ENCODE measurements around the gene PRKAG3.
A peak's percentile ranks its signal among the peaks of the same experiment; 100 is the strongest.

The PRKAG3 gene
- long read RNA-seq: 0 reads

DNA sequence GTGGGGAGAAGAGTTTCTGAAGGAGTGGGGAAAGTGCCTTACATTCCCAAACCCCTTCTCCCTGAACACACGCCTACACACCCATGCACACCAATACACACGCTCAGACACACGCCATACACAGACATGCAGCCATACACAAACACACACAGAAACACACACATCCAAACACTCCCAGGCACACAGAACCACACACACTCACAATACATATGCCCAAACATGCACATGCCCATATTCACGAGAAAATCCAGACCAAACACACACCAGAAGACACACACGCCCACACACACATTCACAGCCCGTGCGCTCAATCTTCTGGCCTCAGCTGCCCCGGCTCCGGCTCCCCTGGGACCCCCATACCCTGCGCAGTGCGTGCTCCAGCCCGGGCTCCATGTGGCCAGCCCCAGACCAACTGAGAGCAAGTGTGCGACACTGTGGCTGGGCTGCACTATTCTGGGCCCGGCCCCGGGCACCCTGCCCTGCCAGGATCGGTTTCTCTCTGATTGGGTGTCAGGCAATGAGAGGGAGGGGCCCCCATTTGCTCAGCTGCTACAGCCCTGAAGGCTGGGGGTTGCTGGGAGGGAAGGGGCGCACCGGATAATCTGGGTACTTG is at the start of gene PRKAG3:
Gene PRKAG3, minus strand, starts transcription at position 426 of the 613 bp plus-strand sequence.
- Histone ChIP-seq H3K4me3 (replicated peaks; ENCODE audit: insufficient read depth, low read length) (no peak within 1 kb of the TSS), H3K27me3 (ENCODE audit: insufficient read depth, poor library complexity, severe bottlenecking) (no peaks in the 10 kb centered on the region), H3K27ac (replicated peaks) (no peak within 1 kb of the TSS)
- TF ChIP-seq GABPA (IDR thresholded peaks at IDR 0.05; ENCODE audit: low read depth) (no peak), POLR2AphosphoS5 (IDR thresholded peaks at IDR 0.05; ENCODE audit: low read depth) (no peak), SPI1 (IDR thresholded peaks at IDR 0.05; ENCODE audit: borderline replicate concordance, low read depth) (no peak)
- TF ChIP-seq, protein P1, sequence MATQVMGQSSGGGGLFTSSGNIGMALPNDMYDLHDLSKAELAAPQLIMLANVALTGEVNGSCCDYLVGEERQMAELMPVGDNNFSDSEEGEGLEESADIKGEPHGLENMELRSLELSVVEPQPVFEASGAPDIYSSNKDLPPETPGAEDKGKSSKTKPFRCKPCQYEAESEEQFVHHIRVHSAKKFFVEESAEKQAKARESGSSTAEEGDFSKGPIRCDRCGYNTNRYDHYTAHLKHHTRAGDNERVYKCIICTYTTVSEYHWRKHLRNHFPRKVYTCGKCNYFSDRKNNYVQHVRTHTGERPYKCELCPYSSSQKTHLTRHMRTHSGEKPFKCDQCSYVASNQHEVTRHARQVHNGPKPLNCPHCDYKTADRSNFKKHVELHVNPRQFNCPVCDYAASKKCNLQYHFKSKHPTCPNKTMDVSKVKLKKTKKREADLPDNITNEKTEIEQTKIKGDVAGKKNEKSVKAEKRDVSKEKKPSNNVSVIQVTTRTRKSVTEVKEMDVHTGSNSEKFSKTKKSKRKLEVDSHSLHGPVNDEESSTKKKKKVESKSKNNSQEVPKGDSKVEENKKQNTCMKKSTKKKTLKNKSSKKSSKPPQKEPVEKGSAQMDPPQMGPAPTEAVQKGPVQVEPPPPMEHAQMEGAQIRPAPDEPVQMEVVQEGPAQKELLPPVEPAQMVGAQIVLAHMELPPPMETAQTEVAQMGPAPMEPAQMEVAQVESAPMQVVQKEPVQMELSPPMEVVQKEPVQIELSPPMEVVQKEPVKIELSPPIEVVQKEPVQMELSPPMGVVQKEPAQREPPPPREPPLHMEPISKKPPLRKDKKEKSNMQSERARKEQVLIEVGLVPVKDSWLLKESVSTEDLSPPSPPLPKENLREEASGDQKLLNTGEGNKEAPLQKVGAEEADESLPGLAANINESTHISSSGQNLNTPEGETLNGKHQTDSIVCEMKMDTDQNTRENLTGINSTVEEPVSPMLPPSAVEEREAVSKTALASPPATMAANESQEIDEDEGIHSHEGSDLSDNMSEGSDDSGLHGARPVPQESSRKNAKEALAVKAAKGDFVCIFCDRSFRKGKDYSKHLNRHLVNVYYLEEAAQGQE (IDR thresholded peaks at IDR 0.05; ENCODE audit: insufficient replicate concordance, low read depth): no peak
- TF ChIP-seq, protein P2, sequence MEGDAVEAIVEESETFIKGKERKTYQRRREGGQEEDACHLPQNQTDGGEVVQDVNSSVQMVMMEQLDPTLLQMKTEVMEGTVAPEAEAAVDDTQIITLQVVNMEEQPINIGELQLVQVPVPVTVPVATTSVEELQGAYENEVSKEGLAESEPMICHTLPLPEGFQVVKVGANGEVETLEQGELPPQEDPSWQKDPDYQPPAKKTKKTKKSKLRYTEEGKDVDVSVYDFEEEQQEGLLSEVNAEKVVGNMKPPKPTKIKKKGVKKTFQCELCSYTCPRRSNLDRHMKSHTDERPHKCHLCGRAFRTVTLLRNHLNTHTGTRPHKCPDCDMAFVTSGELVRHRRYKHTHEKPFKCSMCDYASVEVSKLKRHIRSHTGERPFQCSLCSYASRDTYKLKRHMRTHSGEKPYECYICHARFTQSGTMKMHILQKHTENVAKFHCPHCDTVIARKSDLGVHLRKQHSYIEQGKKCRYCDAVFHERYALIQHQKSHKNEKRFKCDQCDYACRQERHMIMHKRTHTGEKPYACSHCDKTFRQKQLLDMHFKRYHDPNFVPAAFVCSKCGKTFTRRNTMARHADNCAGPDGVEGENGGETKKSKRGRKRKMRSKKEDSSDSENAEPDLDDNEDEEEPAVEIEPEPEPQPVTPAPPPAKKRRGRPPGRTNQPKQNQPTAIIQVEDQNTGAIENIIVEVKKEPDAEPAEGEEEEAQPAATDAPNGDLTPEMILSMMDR (IDR thresholded peaks at IDR 0.05; ENCODE audit: insufficient read depth, low read length): no peak
- DNase-seq (ENCODE audit: low read depth in 1 of 2, low spot score in 1 of 2): no peak

DNA sequence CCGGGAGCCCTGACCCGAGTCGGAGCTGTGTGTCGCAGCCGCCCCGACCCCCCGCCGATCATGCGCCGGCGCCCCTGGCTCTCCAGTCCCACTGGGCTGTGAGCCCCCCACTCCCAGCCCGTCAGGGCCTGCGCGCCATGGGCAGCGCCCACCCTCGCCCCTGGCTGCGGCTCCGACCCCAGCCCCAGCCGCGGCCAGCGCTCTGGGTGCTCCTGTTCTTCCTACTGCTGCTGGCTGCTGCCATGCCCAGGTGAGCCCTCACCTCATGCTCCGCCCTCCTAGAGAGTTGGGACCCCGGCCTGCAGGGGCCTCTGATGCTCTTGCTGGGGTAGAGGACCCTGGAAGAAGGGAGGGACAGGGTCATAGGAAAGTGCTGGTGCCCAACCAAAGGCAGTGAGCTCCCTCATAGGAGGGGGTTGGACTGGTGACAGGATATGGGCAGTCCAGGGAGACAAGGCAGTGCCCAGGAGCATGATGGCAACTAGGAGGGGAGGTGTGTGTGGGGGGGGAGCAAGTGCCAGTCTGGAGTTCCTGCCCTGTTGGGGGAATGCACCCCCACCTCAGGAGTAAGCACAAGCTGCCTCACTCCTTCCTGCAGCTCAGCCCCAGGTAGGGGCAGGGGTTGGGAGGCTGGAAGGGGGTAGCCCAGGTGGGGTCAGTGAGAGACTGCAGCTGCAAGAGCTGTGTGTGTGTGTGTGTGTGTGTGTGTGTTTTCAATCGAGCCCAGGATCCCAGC is 49.4 kb upstream of the PRKAG3 start:
- Histone ChIP-seq H3K27ac (replicated peaks) (no peak overlapping the region), H3K27me3 (ENCODE audit: insufficient read depth, poor library complexity, severe bottlenecking) (peaks cover 53% of the 10 kb centered on the region), H3K4me3 (replicated peaks; ENCODE audit: insufficient read depth, low read length) (no peak overlapping the region)
- no peak for DNase-seq (ENCODE audit: low read depth in 1 of 2, low spot score in 1 of 2)
- TF ChIP-seq, protein P2 (IDR thresholded peaks at IDR 0.05; ENCODE audit: insufficient read depth, low read length): no peak
- no peak for TF ChIP-seq POLR2AphosphoS5 (IDR thresholded peaks at IDR 0.05; ENCODE audit: low read depth)
- TF ChIP-seq GABPA (IDR thresholded peaks at IDR 0.05; ENCODE audit: low read depth): no peak
- no peak for TF ChIP-seq SPI1 (IDR thresholded peaks at IDR 0.05; ENCODE audit: borderline replicate concordance, low read depth)
- TF ChIP-seq, protein P1 (IDR thresholded peaks at IDR 0.05; ENCODE audit: insufficient replicate concordance, low read depth): no peak

DNA sequence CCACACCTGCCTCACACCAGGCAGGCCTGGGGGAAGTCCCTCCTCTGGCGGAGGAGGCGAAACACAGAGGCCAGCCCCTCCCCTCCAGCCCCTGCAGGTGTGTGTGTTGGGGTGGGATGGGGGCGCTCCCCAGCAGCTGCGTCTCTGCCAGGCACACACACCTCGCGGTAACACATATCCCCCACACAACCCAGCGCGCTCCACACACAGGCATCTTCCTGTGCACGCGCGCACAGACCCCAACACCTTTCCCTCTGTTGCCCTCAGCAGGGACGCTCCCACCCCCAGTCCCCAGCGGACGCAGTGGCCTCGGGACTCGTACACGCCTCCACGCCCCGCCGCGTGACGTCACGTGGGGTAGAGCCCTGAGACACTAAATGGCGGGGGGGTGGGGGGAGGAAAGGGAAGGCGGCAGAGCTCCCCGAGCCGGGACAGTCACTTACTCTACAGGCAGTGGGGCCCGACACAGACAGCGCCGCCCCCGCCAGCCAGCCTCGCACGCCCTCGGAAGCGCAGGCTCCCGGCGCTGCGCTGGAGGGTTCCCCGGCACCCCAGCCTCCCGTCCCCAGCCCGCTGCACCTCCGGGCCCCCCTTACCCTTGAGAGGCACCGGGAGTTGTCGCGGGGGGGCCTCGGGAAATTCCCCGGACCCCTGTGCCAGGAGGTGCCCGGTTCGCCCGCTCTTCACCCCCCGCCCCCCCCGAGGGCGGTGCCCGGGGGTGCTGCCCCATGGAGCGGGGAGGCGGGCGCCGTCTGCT is 48.7 kb upstream of the PRKAG3 start, which contains the start of gene WNT10A:
Gene WNT10A, plus strand, starts transcription at position 751 of the 757 bp plus-strand sequence. CDS start 144 bp downstream, outside the sequence.
- peak in 1 of 2 experiments; percentile 43 for DNase-seq (ENCODE audit: low read depth in 1 of 2, low spot score in 1 of 2)
- TF ChIP-seq, protein P2 (IDR thresholded peaks at IDR 0.05; ENCODE audit: insufficient read depth, low read length): no peak
- TF ChIP-seq GABPA (IDR thresholded peaks at IDR 0.05; ENCODE audit: low read depth) (no peak), POLR2AphosphoS5 (IDR thresholded peaks at IDR 0.05; ENCODE audit: low read depth) (no peak)
- TF ChIP-seq, protein P1 (IDR thresholded peaks at IDR 0.05; ENCODE audit: insufficient replicate concordance, low read depth): no peak
- H3K27ac ChIP-seq (replicated peaks): no peak within 1 kb of the TSS
- no peak within 1 kb of the TSS for H3K4me3 ChIP-seq (replicated peaks; ENCODE audit: insufficient read depth, low read length)
- H3K27me3 ChIP-seq (ENCODE audit: insufficient read depth, poor library complexity, severe bottlenecking): peaks cover 52% of the 10 kb centered on the region
